SK-N-MC (cell line): Measurements from ENCODE around the gene DLG5.

ENCODE experiments used
- EZH2 ChIP-seq: fragments of 200-600 bp; sonication (generic); IDR thresholded peaks from one replicate; pipeline ENCODE4 v1.6.1; 2017; ENCODE audit warnings: antibody characterized with exemption
- POLR2AphosphoS5 ChIP-seq: IDR thresholded peaks from 2 replicates; pipeline ENCODE4 v1.6.1; 2012; ENCODE audit warnings: mild to moderate bottlenecking, low read depth, low read length, borderline replicate concordance

GRCh38 chr10:77932016-77932715 lies 5.6 kb upstream of the DLG5 start:
- TF ChIP-seq POLR2AphosphoS5, result no peak
- no peak for TF ChIP-seq EZH2
